ENCODE results near the gene KRT86.

GRCh38 chr12:52323416-52324152 lies 49.1 kb downstream of the KRT86 start:
- TF ChIP-seq, protein P1, sequence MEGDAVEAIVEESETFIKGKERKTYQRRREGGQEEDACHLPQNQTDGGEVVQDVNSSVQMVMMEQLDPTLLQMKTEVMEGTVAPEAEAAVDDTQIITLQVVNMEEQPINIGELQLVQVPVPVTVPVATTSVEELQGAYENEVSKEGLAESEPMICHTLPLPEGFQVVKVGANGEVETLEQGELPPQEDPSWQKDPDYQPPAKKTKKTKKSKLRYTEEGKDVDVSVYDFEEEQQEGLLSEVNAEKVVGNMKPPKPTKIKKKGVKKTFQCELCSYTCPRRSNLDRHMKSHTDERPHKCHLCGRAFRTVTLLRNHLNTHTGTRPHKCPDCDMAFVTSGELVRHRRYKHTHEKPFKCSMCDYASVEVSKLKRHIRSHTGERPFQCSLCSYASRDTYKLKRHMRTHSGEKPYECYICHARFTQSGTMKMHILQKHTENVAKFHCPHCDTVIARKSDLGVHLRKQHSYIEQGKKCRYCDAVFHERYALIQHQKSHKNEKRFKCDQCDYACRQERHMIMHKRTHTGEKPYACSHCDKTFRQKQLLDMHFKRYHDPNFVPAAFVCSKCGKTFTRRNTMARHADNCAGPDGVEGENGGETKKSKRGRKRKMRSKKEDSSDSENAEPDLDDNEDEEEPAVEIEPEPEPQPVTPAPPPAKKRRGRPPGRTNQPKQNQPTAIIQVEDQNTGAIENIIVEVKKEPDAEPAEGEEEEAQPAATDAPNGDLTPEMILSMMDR (IDR thresholded peaks at IDR 0.05): no peak
- TF ChIP-seq TAF1 (IDR thresholded peaks at IDR 0.05; ENCODE audit: borderline replicate concordance, low read depth, low read length) (no peak), SMC3 (IDR thresholded peaks at IDR 0.05; ENCODE audit: low read depth, low read length) (no peak), USF2 (IDR thresholded peaks at IDR 0.05; ENCODE audit: borderline replicate concordance, low read depth, low read length) (no peak), ELF1 (IDR thresholded peaks at IDR 0.05) (no peak), TCF12 (IDR thresholded peaks at IDR 0.05) (no peak), RXRA (IDR thresholded peaks at IDR 0.05; ENCODE audit: borderline replicate concordance, low read depth) (no peak), MAX (IDR thresholded peaks at IDR 0.05; ENCODE audit: low read depth) (no peak), MEF2A (IDR thresholded peaks at IDR 0.05; ENCODE audit: borderline replicate concordance, low read depth) (no peak)
- TF ChIP-seq, protein P2, sequence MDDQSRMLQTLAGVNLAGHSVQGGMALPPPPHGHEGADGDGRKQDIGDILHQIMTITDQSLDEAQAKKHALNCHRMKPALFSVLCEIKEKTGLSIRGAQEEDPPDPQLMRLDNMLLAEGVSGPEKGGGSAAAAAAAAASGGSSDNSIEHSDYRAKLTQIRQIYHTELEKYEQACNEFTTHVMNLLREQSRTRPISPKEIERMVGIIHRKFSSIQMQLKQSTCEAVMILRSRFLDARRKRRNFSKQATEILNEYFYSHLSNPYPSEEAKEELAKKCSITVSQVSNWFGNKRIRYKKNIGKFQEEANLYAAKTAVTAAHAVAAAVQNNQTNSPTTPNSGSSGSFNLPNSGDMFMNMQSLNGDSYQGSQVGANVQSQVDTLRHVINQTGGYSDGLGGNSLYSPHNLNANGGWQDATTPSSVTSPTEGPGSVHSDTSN (IDR thresholded peaks at IDR 0.05): no peak
